HEK293T (cell line): ENCODE data around the gene SLC25A22.

Experiments used
- CTCF ChIA-PET: fragments of 350-600 bp; formaldehyde crosslinking; extraction: SDS; loops from one replicate; lab custom pipeline; 2021; ENCODE audit warnings: antibody characterized with exemption, inconsistent platforms; lab: Yijun Ruan, JAX
- POLR2A ChIA-PET: fragments of 350-600 bp; formaldehyde crosslinking; extraction: SDS; loops from one replicate; lab custom pipeline; 2020; ENCODE audit warnings: antibody characterized with exemption, inconsistent platforms; lab: Yijun Ruan, JAX
- DNase-seq: peaks from one replicate; pipeline ENCODE4 v3.0.0; 2012; ENCODE audit warnings: mixed read lengths; ENCODE audit errors: extremely low spot score
- ARNT ChIP-seq: fragments of 450-650 bp; IDR thresholded peaks from 2 replicates; pipeline ENCODE4 v1.6.1; 2017; ENCODE audit warnings: mild to moderate bottlenecking
- BHLHE40 ChIP-seq: fragments of 450-650 bp; IDR thresholded peaks from 2 replicates; pipeline ENCODE4 v1.6.1; 2016; ENCODE audit warnings: mild to moderate bottlenecking, moderate library complexity, borderline replicate concordance
- CTBP1 ChIP-seq: fragments of 450-650 bp; IDR thresholded peaks from 2 replicates; pipeline ENCODE4 v1.6.1; 2016; ENCODE audit warnings: borderline replicate concordance
- ELF4 ChIP-seq: fragments of 450-650 bp; IDR thresholded peaks from 2 replicates; pipeline ENCODE4 v1.6.1; 2017; ENCODE audit warnings: antibody characterized with exemption
- FOXA1 ChIP-seq: fragments of 450-650 bp; IDR thresholded peaks from 2 replicates; pipeline ENCODE4 v1.6.1; 2016; ENCODE audit warnings: mild to moderate bottlenecking
- FOXK2 ChIP-seq: fragments of 450-650 bp; IDR thresholded peaks from 2 replicates; pipeline ENCODE4 v1.6.1; 2016; ENCODE audit warnings: mild to moderate bottlenecking
- FOXM1 ChIP-seq: fragments of 450-650 bp; IDR thresholded peaks from 2 replicates; pipeline ENCODE4 v1.6.1; 2017; ENCODE audit warnings: mild to moderate bottlenecking, borderline replicate concordance
- HDGF ChIP-seq: fragments of 450-650 bp; IDR thresholded peaks from 2 replicates; pipeline ENCODE4 v1.6.1; 2017; ENCODE audit warnings: antibody characterized with exemption, borderline replicate concordance
- L3MBTL2 ChIP-seq: fragments of 450-650 bp; conservative IDR thresholded peaks from 2 replicates; pipeline ENCODE4 v1.6.1; 2016; ENCODE audit warnings: mild to moderate bottlenecking
- LEF1 ChIP-seq: fragments of 450-650 bp; IDR thresholded peaks from 2 replicates; pipeline ENCODE4 v1.6.1; 2017; ENCODE audit warnings: mild to moderate bottlenecking, borderline replicate concordance
- NFRKB ChIP-seq: fragments of 450-650 bp; IDR thresholded peaks from 2 replicates; pipeline ENCODE4 v1.6.1; 2016; ENCODE audit warnings: mild to moderate bottlenecking, moderate library complexity
- PKNOX1 ChIP-seq: fragments of 450-650 bp; IDR thresholded peaks from 2 replicates; pipeline ENCODE4 v1.6.1; 2016
- SP1 ChIP-seq: fragments of 450-650 bp; IDR thresholded peaks from 2 replicates; pipeline ENCODE4 v1.6.1; 2017
- SUZ12 ChIP-seq: fragments of 450-650 bp; IDR thresholded peaks from 2 replicates; pipeline ENCODE4 v1.6.1; 2016; ENCODE audit warnings: mild to moderate bottlenecking
- TARDBP ChIP-seq: fragments of 450-650 bp; IDR thresholded peaks from 2 replicates; pipeline ENCODE4 v1.6.1; 2016
- ZNF384 ChIP-seq: fragments of 450-650 bp; IDR thresholded peaks from 2 replicates; pipeline ENCODE4 v1.6.1; 2016

SLC25A22 gene

GRCh38 chr11:767238-767637 is 30.8 kb downstream of the SLC25A22 start:
- DNase-seq = no peak
- CTCF ChIA-PET = no interaction called here
- POLR2A ChIA-PET = interaction anchor here (1.8 kb wide), 1 partner anchor 10 kb away, joined by 5 read pairs; the partner anchor contains the start of gene GATD1
- no peak for TF ChIP-seq FOXA1
- no peak for TF ChIP-seq NFRKB
- TF ChIP-seq SUZ12 = no peak
- no peak for TF ChIP-seq ZNF384
- TF ChIP-seq ELF4 = no peak
- TF ChIP-seq BHLHE40 = no peak
- TF ChIP-seq PKNOX1 = no peak
- TF ChIP-seq ARNT = no peak
- TF ChIP-seq SP1 = no peak
- no peak for TF ChIP-seq TARDBP
- TF ChIP-seq HDGF = no peak
- TF ChIP-seq L3MBTL2 = no peak
- TF ChIP-seq CTBP1 = no peak
- no peak for TF ChIP-seq LEF1

GRCh38 chr11:766936-767210 is 31.2 kb downstream of the SLC25A22 start:
- ChIA-PET POLR2A (interaction anchor here (1.8 kb wide), 1 partner anchor 10 kb away, joined by 5 read pairs; the partner anchor contains the start of gene GATD1), CTCF (no interaction called here)
- DNase-seq = no peak
- TF ChIP-seq SP1 (no peak), FOXK2 (no peak), TARDBP (no peak), HDGF (no peak), SUZ12 (no peak), NFRKB (no peak), CTBP1 (no peak), BHLHE40 (no peak), FOXA1 (no peak), FOXM1 (no peak), LEF1 (no peak)

DNA sequence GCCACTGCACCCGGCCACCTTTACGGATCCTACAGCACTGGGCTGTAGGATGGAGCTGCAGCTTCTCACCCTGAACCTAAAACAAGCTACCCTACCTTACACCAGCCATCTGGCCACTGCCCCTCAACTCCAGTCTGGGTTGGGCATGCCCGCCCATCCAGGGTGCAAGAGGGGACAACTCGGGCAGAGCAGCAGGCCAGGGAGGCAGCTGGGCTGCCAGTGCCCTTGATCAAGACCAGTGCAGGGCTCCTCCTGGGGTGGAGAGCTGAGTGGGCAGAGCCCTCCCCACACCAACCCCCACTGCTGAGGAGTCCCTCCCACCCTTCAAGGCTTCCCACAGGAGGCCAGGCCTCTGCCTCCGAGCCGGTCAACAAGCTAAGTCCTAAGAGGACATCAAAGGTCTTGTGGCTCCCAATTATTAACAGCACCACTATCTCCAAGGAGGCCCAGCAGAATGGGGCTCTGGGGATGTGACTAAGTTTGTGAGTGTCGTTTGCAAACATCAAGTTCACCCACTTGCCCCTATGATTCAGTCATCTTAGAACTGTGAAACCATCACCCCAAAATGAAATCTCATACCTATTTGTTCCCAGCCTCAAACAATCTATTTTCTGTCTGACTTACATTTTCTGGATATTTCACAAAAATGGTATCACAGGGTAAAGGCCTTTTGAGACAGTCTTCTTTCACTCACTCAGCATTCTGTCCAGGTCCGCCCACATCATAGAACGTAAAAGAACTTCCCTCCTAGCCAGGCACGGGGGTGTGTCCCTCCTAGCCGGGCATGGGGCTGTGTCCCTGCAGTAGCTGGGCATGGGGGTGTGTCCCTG is 31.8 kb downstream of the SLC25A22 start:
- CTCF ChIA-PET = no interaction called here
- POLR2A ChIA-PET = interaction anchor here (0.6 to 1.8 kb wide), 3 partner anchors 11 to 70 kb away, joined by 3 to 5 read pairs (median 3); partner anchors contain the start of gene GATD1
- TF ChIP-seq ZNF384 = no peak
- no peak for TF ChIP-seq SUZ12
- TF ChIP-seq FOXK2 = no peak
- TF ChIP-seq L3MBTL2 = no peak
- no peak for TF ChIP-seq PKNOX1
- no peak for TF ChIP-seq BHLHE40
- TF ChIP-seq ELF4 = no peak
- TF ChIP-seq FOXM1 = no peak
- no peak for TF ChIP-seq HDGF
- TF ChIP-seq NFRKB = no peak
- TF ChIP-seq SP1 = no peak
- no peak for TF ChIP-seq LEF1
- no peak for TF ChIP-seq TARDBP
- TF ChIP-seq CTBP1 = no peak
- TF ChIP-seq FOXA1 = no peak
- TF ChIP-seq ARNT = no peak
- DNase-seq = no peak

DNA sequence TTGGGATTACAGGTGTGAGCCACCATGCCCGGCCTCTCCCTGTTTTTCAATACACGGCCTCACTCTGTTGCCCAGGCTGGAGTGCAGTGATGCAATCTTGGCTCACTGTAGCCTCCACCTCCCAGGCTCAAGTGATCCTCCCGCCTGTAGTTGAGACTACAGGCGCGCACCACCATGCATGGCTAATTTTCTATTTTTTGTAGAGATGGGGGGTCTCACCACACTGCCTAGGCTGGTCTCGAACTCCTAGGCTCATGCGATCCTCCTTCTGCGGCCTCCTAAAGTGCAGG is 32.3 kb downstream of the SLC25A22 start:
- POLR2A ChIA-PET = interaction anchor here (1.1 to 1.8 kb wide), 2 partner anchors 11 to 54 kb away, joined by 3 to 5 read pairs; partner anchors contain the start of gene GATD1
- TF ChIP-seq PKNOX1 (no peak), SP1 (no peak), FOXA1 (no peak), L3MBTL2 (no peak), ELF4 (no peak), FOXM1 (no peak), ARNT (no peak), SUZ12 (no peak), TARDBP (no peak)
- CTCF ChIA-PET = no interaction called here
- no peak for DNase-seq

DNA sequence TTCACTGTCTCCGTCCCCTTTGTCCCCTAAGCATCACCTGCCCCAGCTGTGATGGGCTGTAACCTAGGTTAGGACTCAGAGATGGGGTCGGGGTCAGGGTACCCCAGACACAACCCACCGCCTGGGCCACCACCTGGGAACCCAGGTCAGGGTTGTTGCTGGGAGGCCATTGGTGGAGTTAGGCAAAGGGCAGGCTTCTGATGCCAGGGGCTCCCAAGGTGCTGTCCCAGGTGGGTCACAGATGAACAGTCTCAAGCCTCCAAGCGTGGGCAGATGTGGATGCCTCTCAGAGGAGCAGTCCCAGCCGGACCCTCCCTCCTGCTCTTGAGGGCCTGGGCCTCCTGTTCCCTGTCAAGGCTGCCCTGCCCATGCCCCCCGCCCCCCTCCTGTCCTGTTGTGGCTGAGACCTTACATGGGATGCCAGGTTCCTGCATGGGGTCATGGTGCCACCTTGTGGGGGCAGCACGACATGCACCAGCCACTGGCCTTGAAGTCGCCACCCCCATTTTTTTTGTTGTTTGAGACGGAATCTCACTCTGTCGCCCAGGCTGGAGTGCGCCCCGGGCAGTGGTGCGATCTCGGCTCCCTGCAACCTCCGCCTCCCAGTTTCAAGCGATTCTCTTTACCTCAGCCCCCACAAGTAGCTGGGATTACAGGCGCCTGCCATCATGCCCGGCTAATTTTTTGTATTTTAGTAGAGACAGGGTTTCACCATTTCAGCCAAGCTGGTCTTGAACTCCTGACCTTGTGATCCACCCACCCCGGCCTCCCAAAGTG is 32.9 kb downstream of the SLC25A22 start:
- TF ChIP-seq FOXM1 (no peak), TARDBP (no peak), ZNF384 (0 out of 2 replicates have a peak, but pooled peaks have one; percentile 16), CTBP1 (no peak), NFRKB (no peak), PKNOX1 (no peak)
- DNase-seq = no peak
- ChIA-PET CTCF (interaction anchor here (0.9 kb wide), 1 partner anchor 37 kb away, joined by 3 read pairs; no protein-coding TSS in a partner anchor), POLR2A (interaction anchor here (1.1 to 1.8 kb wide), 4 partner anchors 12 to 54 kb away, joined by 3 to 8 read pairs (median 4); partner anchors contain the start of genes GATD1 and TALDO1)
